Mesodermal cell (in vitro differentiated cells): ENCODE results near the gene MARCHF2.
"Not testable (repeated sequence)": the region's sequence is repeated elsewhere in the genome, so short reads cannot be mapped to it uniquely, and the experiment has no call there.

Experiments used
- H3K27ac ChIP-seq: 2 replicates; pipeline ENCODE4 v1.7.0; 2013; ENCODE audit warnings: mild to moderate bottlenecking, low read depth, low read length, moderate library complexity; ENCODE audit not compliant: severe bottlenecking
- H3K36me3 ChIP-seq: 2 replicates; pipeline ENCODE4 v1.7.1; 2013; ENCODE audit warnings: mild to moderate bottlenecking, low read length, moderate library complexity; ENCODE audit not compliant: control insufficient read depth, insufficient read depth
- H3K4me1 ChIP-seq: one replicate; pipeline ENCODE4 v1.7.1; 2013; ENCODE audit warnings: mild to moderate bottlenecking, low read length; ENCODE audit not compliant: insufficient read depth, control insufficient read depth, poor library complexity, severe bottlenecking
- H3K4me3 ChIP-seq: 2 replicates; pipeline ENCODE4 v1.7.0; 2013; ENCODE audit warnings: low read length, control low read depth, mild to moderate bottlenecking; ENCODE audit not compliant: insufficient read depth, poor library complexity, severe bottlenecking; ENCODE audit errors: extremely low read depth
- H3K9me3 ChIP-seq: 2 replicates; pipeline ENCODE4 v1.7.1; 2013; ENCODE audit warnings: mild to moderate bottlenecking, low read length, moderate library complexity; ENCODE audit not compliant: control insufficient read depth
- WGBS, 2 experiments: methylation state at CpG; one replicate each; pipeline ENCODE4 v1.1.5; 2013; ENCODE audit warnings: missing lambda C conversion rate in 2 of 2; ENCODE audit not compliant: insufficient coverage in 2 of 2; 5-methylcytosine and 5-hydroxymethylcytosine counted together

Gene MARCHF2

DNA sequence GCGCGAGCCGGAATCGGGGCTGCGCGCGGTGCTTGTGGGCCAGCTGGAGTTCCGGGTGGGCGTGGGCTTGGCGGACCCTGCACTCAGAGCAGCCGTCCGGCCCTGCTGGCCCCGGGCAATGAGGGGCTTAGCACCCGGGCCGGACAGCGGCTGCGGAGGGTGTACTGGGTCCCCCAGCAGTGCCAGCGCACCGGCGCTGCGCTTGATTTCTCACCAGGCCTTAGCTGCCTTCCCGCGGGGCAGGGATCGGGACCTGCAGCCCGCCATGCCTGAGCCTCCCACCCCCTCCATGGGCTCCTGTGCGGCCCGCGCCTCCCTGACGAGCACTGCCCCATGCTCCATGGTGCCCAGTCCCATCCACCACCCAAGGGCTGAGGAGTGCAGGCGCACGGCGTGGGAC lies 37.3 kb upstream of the MARCHF2 start:
- 94 to 96% methylated on average over 25 of the region's 32 CpGs for WGBS, 2 experiments
- H3K4me1 ChIP-seq = not testable (repeated sequence)

DNA sequence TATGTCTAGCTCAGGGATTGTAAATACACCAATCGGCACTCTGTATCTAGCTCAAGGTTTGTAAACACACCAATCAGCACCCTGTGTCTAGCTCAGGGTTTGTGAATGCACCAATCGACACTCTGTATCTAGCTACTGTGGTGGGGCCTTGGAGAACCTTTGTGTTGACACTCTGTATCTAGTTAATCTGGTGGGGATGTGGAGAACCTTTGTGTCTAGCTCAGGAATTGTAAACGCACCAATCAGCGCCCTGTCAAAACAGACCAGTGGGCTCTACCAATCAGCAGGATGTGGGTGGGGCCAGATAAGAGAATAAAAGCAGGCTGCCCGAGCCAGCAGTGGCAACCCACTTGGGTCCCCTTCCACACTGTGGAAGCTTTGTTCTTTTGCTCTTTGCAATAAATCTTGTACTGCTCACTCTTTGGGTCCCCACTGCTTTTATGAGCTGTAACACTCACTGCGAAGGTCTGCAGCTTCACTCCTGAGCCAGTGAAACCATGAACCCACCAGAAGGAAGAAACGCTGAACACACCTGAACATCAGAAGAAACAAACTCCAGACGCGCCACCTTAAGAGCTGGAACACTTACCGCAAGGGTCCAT lies 36.6 kb upstream of the MARCHF2 start:
- WGBS, 2 experiments = 83 to 96% methylated on average over 4 to 9 of the region's 10 CpGs
- not testable (repeated sequence) for H3K4me3 ChIP-seq, H3K9me3 ChIP-seq, H3K27ac ChIP-seq, H3K4me1 ChIP-seq
- H3K36me3 ChIP-seq = peaks cover 20% of the 10 kb centered on the region

More for the DNA sequence above, 37.3 kb upstream of the MARCHF2 start:
- H3K4me3 ChIP-seq, H3K9me3 ChIP-seq, H3K27ac ChIP-seq: not testable (repeated sequence)
- peaks cover 20% of the 10 kb centered on the region for H3K36me3 ChIP-seq

GRCh38 chr19:8377598-8377997 lies 35.5 kb upstream of the MARCHF2 start:
- Histone ChIP-seq H3K4me1 (no peaks in the 10 kb centered on the region), H3K36me3 (peaks cover 19% of the 10 kb centered on the region), H3K4me3 (no peak overlapping the region), H3K27ac (no peak overlapping the region), H3K9me3 (no peaks in the 10 kb centered on the region)
- no CpG with 5 or more reads among the region's 1 CpG for WGBS, 2 experiments

- WGBS, 2 experiments = 92 to 97% methylated on average over 9 to 12 of the region's 13 CpGs
- not testable (repeated sequence) for H3K4me3 ChIP-seq, H3K27ac ChIP-seq, H3K36me3 ChIP-seq, H3K9me3 ChIP-seq, H3K4me1 ChIP-seq
Observed at GRCh38 chr19:8379156-8379891, 33.8 kb upstream of the MARCHF2 start.

DNA sequence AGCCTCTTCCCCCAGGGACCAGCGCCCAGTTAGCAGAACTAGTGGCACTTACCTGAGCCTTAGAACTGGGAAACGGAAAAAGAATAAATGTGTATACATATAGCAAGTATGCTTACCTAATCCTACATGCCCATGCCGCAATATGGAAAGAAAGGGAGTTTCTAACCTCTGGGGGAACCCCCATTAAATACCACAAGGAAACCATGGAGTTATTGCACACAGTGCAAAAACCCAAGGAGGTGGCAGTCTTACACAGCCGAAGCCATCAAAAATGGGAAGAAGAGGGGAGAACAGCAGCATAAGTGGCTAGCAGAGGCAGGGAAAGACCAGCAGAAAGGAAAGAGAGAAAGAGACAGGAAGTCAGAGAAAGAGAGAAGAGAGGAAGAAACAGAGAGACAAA lies 28.5 kb upstream of the MARCHF2 start:
- not testable (repeated sequence) for H3K4me1 ChIP-seq, H3K4me3 ChIP-seq, H3K27ac ChIP-seq, H3K9me3 ChIP-seq
- H3K36me3 ChIP-seq = peaks cover 12% of the 10 kb centered on the region
- 100% methylated on average over 1 of the region's 4 CpGs for WGBS, 2 experiments

GRCh38 chr19:8385103-8385502 lies 28.0 kb upstream of the MARCHF2 start:
- not testable (repeated sequence) for H3K9me3 ChIP-seq, H3K4me3 ChIP-seq, H3K27ac ChIP-seq, H3K4me1 ChIP-seq
- peaks cover 12% of the 10 kb centered on the region for H3K36me3 ChIP-seq
- 100% methylated on average over 1 of the region's 2 CpGs; no CpG with 5 or more reads in 1 of the 2 experiments for WGBS, 2 experiments

GRCh38 chr19:8385566-8385965 lies 27.5 kb upstream of the MARCHF2 start:
- H3K9me3 ChIP-seq, H3K4me1 ChIP-seq, H3K27ac ChIP-seq, H3K4me3 ChIP-seq: not testable (repeated sequence)
- whole genome bisulfite sequencing, 2 experiments = 96 to 100% methylated on average over 2 to 3 of the region's 3 CpGs
- H3K36me3 ChIP-seq = peaks cover 12% of the 10 kb centered on the region

DNA sequence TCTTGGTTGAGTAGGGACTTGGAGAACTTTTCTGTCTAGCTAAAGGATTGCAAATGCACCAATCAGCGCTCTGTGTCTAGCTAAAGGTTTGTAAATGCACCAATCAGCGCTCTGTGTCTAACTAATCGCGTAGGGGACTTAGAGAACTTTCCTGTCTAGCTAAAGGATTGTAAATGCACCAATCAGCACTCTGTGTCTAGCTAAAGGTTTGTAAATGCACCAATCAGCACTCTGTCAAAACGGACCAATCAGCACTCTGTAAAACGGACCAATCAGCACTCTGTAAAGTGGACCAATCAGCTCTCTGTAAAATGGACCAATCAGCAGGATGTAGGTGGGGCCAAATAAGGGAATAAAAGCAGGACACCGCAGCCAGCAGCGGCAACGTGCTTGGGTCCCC lies 26.7 kb upstream of the MARCHF2 start:
- H3K36me3 ChIP-seq = peaks cover 12% of the 10 kb centered on the region
- WGBS, 2 experiments = 81 to 87% methylated on average over 6 to 8 of the region's 9 CpGs
- H3K4me1 ChIP-seq, H3K4me3 ChIP-seq, H3K9me3 ChIP-seq, H3K27ac ChIP-seq: not testable (repeated sequence)

DNA sequence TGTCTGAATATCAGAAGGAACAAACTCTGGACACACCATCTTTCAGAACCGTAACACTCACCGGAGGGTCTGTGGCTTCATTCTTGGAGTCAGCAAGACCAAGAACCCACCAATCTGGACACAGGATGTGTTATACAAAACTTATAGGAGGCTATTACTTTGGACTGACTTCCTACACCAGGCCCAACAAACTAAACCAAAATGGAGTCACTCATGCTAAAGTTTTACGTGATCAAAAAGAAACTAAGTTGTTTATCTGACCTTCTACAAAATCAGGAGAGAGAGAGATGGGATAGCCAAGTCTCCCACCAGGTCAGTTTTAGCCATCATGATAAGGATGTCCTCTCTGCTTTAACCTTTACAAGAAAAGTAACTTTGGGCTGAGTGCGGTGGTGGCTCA lies 26.1 kb upstream of the MARCHF2 start:
- H3K9me3 ChIP-seq = peaks cover 3% of the 10 kb centered on the region
- H3K27ac ChIP-seq = no peak overlapping the region
- H3K36me3 ChIP-seq = peaks cover 12% of the 10 kb centered on the region
- H3K4me3 ChIP-seq = no peak overlapping the region
- 81 to 100% methylated on average over 2 to 4 of the region's 4 CpGs for WGBS, 2 experiments
- H3K4me1 ChIP-seq = peaks cover 10% of the 10 kb centered on the region

GRCh38 chr19:8387688-8388611 lies 25.2 kb upstream of the MARCHF2 start:
- peaks cover 12% of the 10 kb centered on the region for H3K4me1 ChIP-seq
- peaks cover 12% of the 10 kb centered on the region for H3K36me3 ChIP-seq
- 85 to 95% methylated on average over 10 to 11 of the region's 16 CpGs for WGBS, 2 experiments
- no peak overlapping the region for H3K27ac ChIP-seq
- peaks cover 3% of the 10 kb centered on the region for H3K9me3 ChIP-seq
- no peak overlapping the region for H3K4me3 ChIP-seq
